NCI-H1092 (cell line): ENCODE results near the gene SPATA21.
A peak's percentile ranks its signal among the peaks of the same experiment; 100 is the strongest.
"Not testable (repeated sequence)": the region's sequence is repeated elsewhere in the genome, so short reads cannot be mapped to it uniquely, and the experiment has no call there.

Experiments used
- DNase-seq: peaks from one replicate; lab custom pipeline; 2025; lab: John Stamatoyannopoulos, UW

The SPATA21 gene

GRCh38 chr1:16436946-16437474 is at the start of gene SPATA21:
SPATA21 (minus strand) TSS chr1:16437424; CDS start chr1:16431371, 6,053 bp downstream.
- no peak for DNase-seq

- DNase-seq, result not testable (repeated sequence)
These were observed 49.8 kb upstream of the SPATA21 start for GRCh38 chr1:16487011-16487410.

GRCh38 chr1:16486316-16486715 is 49.1 kb upstream of the SPATA21 start:
- not testable (repeated sequence) for DNase-seq

- DNase-seq, result no peak
These were observed 47.7 kb upstream of the SPATA21 start for GRCh38 chr1:16484931-16485330.

- DNase-seq, result no peak
These were observed 47.2 kb upstream of the SPATA21 start for GRCh38 chr1:16484501-16484835.

GRCh38 chr1:16483639-16484500 is 46.6 kb upstream of the SPATA21 start:
- DNase-seq, result not testable (repeated sequence)

GRCh38 chr1:16483146-16483545 is 45.9 kb upstream of the SPATA21 start:
- DNase-seq, result not testable (repeated sequence)

- DNase-seq, result no peak
These were observed 40.9 kb upstream of the SPATA21 start for GRCh38 chr1:16478091-16478490.

- not testable (repeated sequence) for DNase-seq
These were observed 38.8 kb upstream of the SPATA21 start for GRCh38 chr1:16475771-16476770.

GRCh38 chr1:16474891-16475290 is 37.7 kb upstream of the SPATA21 start:
- DNase-seq, result not testable (repeated sequence)

GRCh38 chr1:16474166-16474800 is 37.1 kb upstream of the SPATA21 start:
- no peak for DNase-seq

GRCh38 chr1:16468558-16468957 is 31.3 kb upstream of the SPATA21 start:
- no peak for DNase-seq

GRCh38 chr1:16464917-16465625 is 27.8 kb upstream of the SPATA21 start:
- DNase-seq, result no peak

GRCh38 chr1:16462773-16463330 is 25.6 kb upstream of the SPATA21 start:
- no peak for DNase-seq

GRCh38 chr1:16461681-16462080 is 24.5 kb upstream of the SPATA21 start:
- no peak for DNase-seq

- peak; percentile 29 for DNase-seq
These were observed 22.2 kb upstream of the SPATA21 start for GRCh38 chr1:16459352-16459925.

GRCh38 chr1:16458831-16459230 is 21.6 kb upstream of the SPATA21 start:
- peak; percentile 76 for DNase-seq

GRCh38 chr1:16456151-16456550 is 18.9 kb upstream of the SPATA21 start:
- DNase-seq, result not testable (repeated sequence)

GRCh38 chr1:16454909-16455308 is 17.7 kb upstream of the SPATA21 start:
- not testable (repeated sequence) for DNase-seq

- no peak for DNase-seq
These were observed 14.8 kb upstream of the SPATA21 start for GRCh38 chr1:16451841-16452528.
